Nephron (organoid): Measurements from ENCODE around the gene SIMC1.
A peak's percentile ranks its signal among the peaks of the same experiment; 100 is the strongest.
"Not testable (repeated sequence)": the region's sequence is repeated elsewhere in the genome, so short reads cannot be mapped to it uniquely, and the experiment has no call there.

Experiments used
- H3K27ac Mint-ChIP-seq, 3 experiments: 2 replicates each; pipeline ENCODE4 v1.8.0; 2020; ENCODE audit warnings: mixed read lengths in 3 of 3, mild to moderate bottlenecking in 2 of 3, moderate library complexity in 1 of 3
- H3K27me3 Mint-ChIP-seq: 2 replicates; pipeline ENCODE4 v1.8.0; 2021; ENCODE audit warnings: low read depth, mild to moderate bottlenecking, moderate library complexity, mixed read lengths
- H3K36me3 Mint-ChIP-seq: 2 replicates; pipeline ENCODE4 v1.8.0; 2020; ENCODE audit warnings: low read depth, mixed read lengths
- H3K4me1 Mint-ChIP-seq: 2 replicates; pipeline ENCODE4 v1.8.0; 2020; ENCODE audit warnings: mixed read lengths
- H3K4me3 Mint-ChIP-seq, 3 experiments: 2 replicates each; pipeline ENCODE4 v1.8.0; 2020; ENCODE audit warnings: mild to moderate bottlenecking in 3 of 3, mixed read lengths in 3 of 3, moderate library complexity in 2 of 3
- H3K9me3 Mint-ChIP-seq: 2 replicates; pipeline ENCODE4 v1.8.0; 2020; ENCODE audit warnings: mixed read lengths
- TF ChIP-seq, protein P1 (sequence below), 3 experiments: fragments of 200-600 bp; sonication (generic); IDR thresholded peaks; one replicate each; pipeline ENCODE4 v1.5.0; 2021; ENCODE audit warnings: antibody characterized with exemption in 3 of 3; ENCODE audit not compliant: unreplicated experiment in 3 of 3

The SIMC1 gene

GRCh38 chr5:176237971-176238644 lies at the start of gene SIMC1:
Gene SIMC1, plus strand, starts transcription at chr5:176238424. Its CDS starts 85 bp downstream, at chr5:176238509.
- H3K27me3 Mint-ChIP-seq, H3K36me3 Mint-ChIP-seq, H3K9me3 Mint-ChIP-seq, H3K4me1 Mint-ChIP-seq, H3K27ac Mint-ChIP-seq: not testable (repeated sequence)
- peak within 1 kb of the TSS; percentile 53 to 61 (median 61) for H3K4me3 Mint-ChIP-seq

- Mint-ChIP-seq H3K27ac (no peak overlapping the region), H3K9me3 (no peaks in the 10 kb centered on the region), H3K36me3 (no peaks in the 10 kb centered on the region), H3K27me3 (peaks cover 20% of the 10 kb centered on the region), H3K4me1 (peaks cover 4% of the 10 kb centered on the region), H3K4me3 (no peak overlapping the region)
- TF ChIP-seq, protein P1, sequence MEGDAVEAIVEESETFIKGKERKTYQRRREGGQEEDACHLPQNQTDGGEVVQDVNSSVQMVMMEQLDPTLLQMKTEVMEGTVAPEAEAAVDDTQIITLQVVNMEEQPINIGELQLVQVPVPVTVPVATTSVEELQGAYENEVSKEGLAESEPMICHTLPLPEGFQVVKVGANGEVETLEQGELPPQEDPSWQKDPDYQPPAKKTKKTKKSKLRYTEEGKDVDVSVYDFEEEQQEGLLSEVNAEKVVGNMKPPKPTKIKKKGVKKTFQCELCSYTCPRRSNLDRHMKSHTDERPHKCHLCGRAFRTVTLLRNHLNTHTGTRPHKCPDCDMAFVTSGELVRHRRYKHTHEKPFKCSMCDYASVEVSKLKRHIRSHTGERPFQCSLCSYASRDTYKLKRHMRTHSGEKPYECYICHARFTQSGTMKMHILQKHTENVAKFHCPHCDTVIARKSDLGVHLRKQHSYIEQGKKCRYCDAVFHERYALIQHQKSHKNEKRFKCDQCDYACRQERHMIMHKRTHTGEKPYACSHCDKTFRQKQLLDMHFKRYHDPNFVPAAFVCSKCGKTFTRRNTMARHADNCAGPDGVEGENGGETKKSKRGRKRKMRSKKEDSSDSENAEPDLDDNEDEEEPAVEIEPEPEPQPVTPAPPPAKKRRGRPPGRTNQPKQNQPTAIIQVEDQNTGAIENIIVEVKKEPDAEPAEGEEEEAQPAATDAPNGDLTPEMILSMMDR (IDR thresholded peaks at IDR 0.05; ENCODE audit: unreplicated experiment in 3 of 3) = no peak
Measured at GRCh38 chr5:176188506-176189193, 49.6 kb upstream of the SIMC1 start.

DNA sequence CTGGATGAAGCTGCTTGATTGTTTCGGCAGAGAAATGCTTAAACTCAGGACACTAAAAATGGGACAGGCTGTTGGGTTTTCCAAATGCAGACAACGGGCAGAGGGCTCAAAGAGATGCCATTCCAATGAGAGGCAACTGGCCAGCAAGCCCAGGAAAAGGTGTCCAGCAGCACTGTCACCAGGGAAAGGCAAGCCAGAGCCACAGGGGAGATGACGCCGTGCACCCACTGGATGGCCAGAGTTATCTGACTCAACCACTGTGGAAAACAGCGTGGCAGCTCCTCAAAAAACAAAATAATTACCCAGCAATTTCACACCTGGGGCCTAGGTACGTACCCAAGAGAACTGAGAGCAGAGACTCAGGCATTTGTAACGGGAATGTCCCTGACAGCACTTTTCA lies 48.4 kb upstream of the SIMC1 start:
- TF ChIP-seq, protein P1 (IDR thresholded peaks at IDR 0.05; ENCODE audit: unreplicated experiment in 3 of 3) = no peak
- Mint-ChIP-seq H3K27ac (no peak overlapping the region), H3K36me3 (no peaks in the 10 kb centered on the region), H3K4me3 (no peak overlapping the region), H3K4me1 (no peaks in the 10 kb centered on the region), H3K9me3 (no peaks in the 10 kb centered on the region), H3K27me3 (peaks cover 27% of the 10 kb centered on the region)

- H3K4me1 Mint-ChIP-seq = peaks cover 5% of the 10 kb centered on the region
- H3K9me3 Mint-ChIP-seq = no peaks in the 10 kb centered on the region
- peaks cover 34% of the 10 kb centered on the region for H3K27me3 Mint-ChIP-seq
- no peak overlapping the region for H3K27ac Mint-ChIP-seq
- no peaks in the 10 kb centered on the region for H3K36me3 Mint-ChIP-seq
- H3K4me3 Mint-ChIP-seq = no peak overlapping the region
- TF ChIP-seq, protein P1 (IDR thresholded peaks at IDR 0.05; ENCODE audit: unreplicated experiment in 3 of 3) = no peak
Measured at GRCh38 chr5:176190886-176191755, 47.1 kb upstream of the SIMC1 start.

- H3K4me3 Mint-ChIP-seq = no peak overlapping the region
Measured at GRCh38 chr5:176192094-176192721, 46.0 kb upstream of the SIMC1 start.

GRCh38 chr5:176192722-176193117 lies 45.5 kb upstream of the SIMC1 start:
- H3K27me3 Mint-ChIP-seq = peaks cover 37% of the 10 kb centered on the region
- not testable (repeated sequence) for H3K4me3 Mint-ChIP-seq, H3K27ac Mint-ChIP-seq, H3K9me3 Mint-ChIP-seq, H3K36me3 Mint-ChIP-seq, H3K4me1 Mint-ChIP-seq

More at GRCh38 chr5:176192094-176192721, 46.0 kb upstream of the SIMC1 start:
- Mint-ChIP-seq H3K27me3 (peaks cover 35% of the 10 kb centered on the region), H3K4me1 (peaks cover 5% of the 10 kb centered on the region), H3K36me3 (no peaks in the 10 kb centered on the region), H3K9me3 (no peaks in the 10 kb centered on the region), H3K27ac (no peak overlapping the region)
- TF ChIP-seq, protein P1 (IDR thresholded peaks at IDR 0.05; ENCODE audit: unreplicated experiment in 3 of 3) = no peak

DNA sequence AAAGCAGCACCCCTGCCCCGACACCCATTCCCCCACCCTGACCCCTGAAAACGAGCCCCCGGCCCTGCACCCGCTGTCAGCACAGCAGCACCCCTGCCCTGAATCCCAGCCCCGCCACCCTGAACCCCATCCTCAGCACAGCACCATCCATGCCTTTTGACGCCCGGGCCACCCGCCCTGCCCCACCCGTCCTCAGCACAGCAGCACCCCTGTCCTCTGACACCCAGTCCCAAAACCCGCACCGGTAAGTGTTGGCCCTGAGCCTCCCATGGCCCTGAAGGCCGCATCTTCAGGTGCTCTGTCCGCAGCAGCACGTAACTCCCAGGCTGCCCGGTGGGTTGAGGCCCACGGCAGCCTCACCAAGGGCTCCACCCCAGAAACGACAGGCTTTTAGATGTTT lies 44.6 kb upstream of the SIMC1 start:
- peaks cover 44% of the 10 kb centered on the region for H3K27me3 Mint-ChIP-seq
- H3K27ac Mint-ChIP-seq, H3K36me3 Mint-ChIP-seq, H3K9me3 Mint-ChIP-seq, H3K4me3 Mint-ChIP-seq, H3K4me1 Mint-ChIP-seq: not testable (repeated sequence)

GRCh38 chr5:176194238-176195083 lies 43.8 kb upstream of the SIMC1 start:
- not testable (repeated sequence) for H3K36me3 Mint-ChIP-seq, H3K4me3 Mint-ChIP-seq, H3K27ac Mint-ChIP-seq, H3K4me1 Mint-ChIP-seq, H3K9me3 Mint-ChIP-seq
- H3K27me3 Mint-ChIP-seq = peaks cover 49% of the 10 kb centered on the region

DNA sequence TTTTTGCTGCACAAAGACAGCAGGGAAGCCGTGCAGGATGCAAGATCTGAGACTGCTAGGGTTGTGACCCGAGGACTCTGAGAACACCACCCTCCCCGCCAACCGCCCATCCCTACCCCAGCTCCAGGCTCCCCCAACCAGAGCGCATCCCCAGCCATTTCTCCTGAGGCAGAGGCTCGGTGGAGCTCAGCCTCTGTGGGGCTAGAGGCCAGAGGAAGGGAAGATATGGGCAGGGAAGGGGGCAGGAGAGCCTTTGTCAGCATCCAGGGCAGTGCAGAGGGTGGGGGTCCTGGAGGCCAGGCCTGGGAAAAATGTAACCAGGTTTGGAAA lies 43.2 kb upstream of the SIMC1 start:
- not testable (repeated sequence) for H3K9me3 Mint-ChIP-seq, H3K4me1 Mint-ChIP-seq, H3K27ac Mint-ChIP-seq, H3K36me3 Mint-ChIP-seq
- H3K4me3 Mint-ChIP-seq = peak overlapping the region in 2 of 3 experiments; percentile 31 to 35
- peaks cover 55% of the 10 kb centered on the region for H3K27me3 Mint-ChIP-seq
